NB4 (cell line): ENCODE measurements around the gene AGAP5.
"Not testable (repeated sequence)": the region's sequence is repeated elsewhere in the genome, so short reads cannot be mapped to it uniquely, and the experiment has no call there.

Source experiments
- DNase-seq: peaks from one replicate; pipeline ENCODE4 v3.0.0; 2010; ENCODE audit warnings: low read depth
- H3K4me3 ChIP-seq: one replicate; pipeline ENCODE4 v1.5.1; 2011; ENCODE audit warnings: mild to moderate bottlenecking, low read depth, low read length, moderate library complexity
- CTCF ChIP-seq: IDR thresholded peaks from one replicate; pipeline ENCODE4 v1.5.1; 2012; ENCODE audit warnings: low read depth, low read length
- MAX ChIP-seq: IDR thresholded peaks from 2 replicates; pipeline ENCODE4 v1.6.1; 2011; ENCODE audit warnings: low read depth, low read length
- MYC ChIP-seq: IDR thresholded peaks from 2 replicates; pipeline ENCODE4 v1.6.1; 2011; ENCODE audit warnings: low read depth, low read length
- POLR2A ChIP-seq: IDR thresholded peaks from 2 replicates; pipeline ENCODE4 v1.6.1; 2011; ENCODE audit warnings: mild to moderate bottlenecking; ENCODE audit not compliant: insufficient read length; ENCODE audit errors: extremely low read depth

AGAP5 gene

GRCh38 chr10:73697675-73698159 lies at the start of gene AGAP5:
Gene AGAP5 (minus strand): TSS chr10:73698109. CDS start chr10:73697755, 354 bp downstream.
- DNase-seq, H3K4me3 ChIP-seq: not testable (repeated sequence)

GRCh38 chr10:73746721-73747120 lies 48.8 kb upstream of the AGAP5 start:
- H3K4me3 ChIP-seq: peak overlapping the region; percentile 1
- no peak for TF ChIP-seq MYC
- TF ChIP-seq CTCF: no peak

GRCh38 chr10:73744664-73744975 lies 46.7 kb upstream of the AGAP5 start:
- TF ChIP-seq POLR2A (no peak), MYC (no peak), CTCF (no peak), MAX (no peak)
- DNase-seq: peak; percentile 69
- H3K4me3 ChIP-seq: peak overlapping the region; percentile 89

More at GRCh38 chr10:73746721-73747120, 48.8 kb upstream of the AGAP5 start:
- DNase-seq: no peak

GRCh38 chr10:73743905-73744663 lies 46.2 kb upstream of the AGAP5 start, which contains the start of gene SEC24C:
Gene SEC24C (plus strand): TSS chr10:73744372. CDS start chr10:73746833, 2,461 bp downstream.
- peak; percentile 97 for DNase-seq
- TF ChIP-seq MAX (peak; percentile 83), POLR2A (peak; percentile 69), CTCF (no peak), MYC (peak; percentile 56)

GRCh38 chr10:73743327-73743904 lies 45.5 kb upstream of the AGAP5 start:
- DNase-seq: no peak
- H3K4me3 ChIP-seq: peak overlapping the region; percentile 89
- no peak for TF ChIP-seq POLR2A
- no peak for TF ChIP-seq MYC
- no peak for TF ChIP-seq CTCF
- no peak for TF ChIP-seq MAX

More at GRCh38 chr10:73743905-73744663, 46.2 kb upstream of the AGAP5 start, which contains the start of gene SEC24C:
- peak within 1 kb of the TSS; percentile 89 for H3K4me3 ChIP-seq

GRCh38 chr10:73742454-73742734 lies 44.5 kb upstream of the AGAP5 start:
- no peak for DNase-seq
- H3K4me3 ChIP-seq: peak overlapping the region; percentile 89
- no peak for TF ChIP-seq POLR2A

- not testable (repeated sequence) for H3K4me3 ChIP-seq, DNase-seq
Observed at GRCh38 chr10:73740501-73741254, 42.8 kb upstream of the AGAP5 start.
